SK-N-SH treated with all-trans-retinoic acid at 6 μM for 48 hours (cell line): ENCODE results near the gene LTBP1.

Experiments
- ATAC-seq: fragments of 200-7000 bp; cut with Tn5 transposase; 3 replicates; pipeline ENCODE4 v1.9.1; 2020; ENCODE audit warnings: mild to moderate bottlenecking, moderate library complexity
- ARNTL ChIP-seq: fragments of 450-650 bp; formaldehyde crosslinking; IDR thresholded peaks from 2 replicates; pipeline ENCODE4 v1.5.0; 2020; ENCODE audit warnings: low read depth, mild to moderate bottlenecking, moderate library complexity, borderline replicate concordance
- CSDC2 ChIP-seq: fragments of 250-450 bp; sonication (Bioruptor Pico); IDR thresholded peaks from 2 replicates; pipeline ENCODE4 v1.5.0; 2020; ENCODE audit warnings: mild to moderate bottlenecking, moderate library complexity
- ESRRG ChIP-seq: fragments of 250-450 bp; sonication (Bioruptor Pico); IDR thresholded peaks from 2 replicates; pipeline ENCODE4 v1.6.1; 2021; ENCODE audit warnings: mild to moderate bottlenecking
- GLIS3 ChIP-seq: fragments of 250-450 bp; sonication (Bioruptor Pico); IDR thresholded peaks from 2 replicates; pipeline ENCODE4 v1.5.0; 2020; ENCODE audit warnings: mild to moderate bottlenecking, moderate library complexity
- ISL1 ChIP-seq: fragments of 250-450 bp; sonication (Bioruptor Pico); IDR thresholded peaks from 2 replicates; pipeline ENCODE4 v2.1.2; 2022; ENCODE audit warnings: mild to moderate bottlenecking, moderate library complexity
- OSR1 ChIP-seq: fragments of 250-450 bp; sonication (Bioruptor Pico); IDR thresholded peaks from 2 replicates; pipeline ENCODE4 v1.8.0; 2022; ENCODE audit warnings: moderate library complexity, mild to moderate bottlenecking, inconsistent platforms
- PPARA ChIP-seq: fragments of 250-450 bp; sonication (Bioruptor Pico); IDR thresholded peaks from 2 replicates; pipeline ENCODE4 v1.5.0; 2020; ENCODE audit warnings: mild to moderate bottlenecking, borderline replicate concordance
- TCF4 ChIP-seq: fragments of 250-450 bp; sonication (Bioruptor Pico); IDR thresholded peaks from 2 replicates; pipeline ENCODE4 v1.8.0; 2021; ENCODE audit warnings: mild to moderate bottlenecking, moderate library complexity, borderline replicate concordance
- TOX ChIP-seq: fragments of 250-450 bp; sonication (Bioruptor Pico); IDR thresholded peaks from 2 replicates; pipeline ENCODE4 v1.8.0; 2021; ENCODE audit warnings: mild to moderate bottlenecking, moderate library complexity, borderline replicate concordance
- ZFP3 ChIP-seq: fragments of 250-450 bp; sonication (Bioruptor Pico); IDR thresholded peaks from 2 replicates; pipeline ENCODE4 v1.5.0; 2020; ENCODE audit warnings: mild to moderate bottlenecking, moderate library complexity
- ZFP30 ChIP-seq: fragments of 450-650 bp; formaldehyde crosslinking; IDR thresholded peaks from 2 replicates; pipeline ENCODE4 v1.5.0; 2022; ENCODE audit warnings: mild to moderate bottlenecking, moderate library complexity
- ZNF70 ChIP-seq: fragments of 450-650 bp; formaldehyde crosslinking; IDR thresholded peaks from 2 replicates; pipeline ENCODE4 v1.5.0; 2020; ENCODE audit warnings: mild to moderate bottlenecking, moderate library complexity
- ZNF8 ChIP-seq: fragments of 450-650 bp; formaldehyde crosslinking; IDR thresholded peaks from 2 replicates; pipeline ENCODE4 v1.5.0; 2020; ENCODE audit warnings: mild to moderate bottlenecking, moderate library complexity
- TF ChIP-seq, protein P1 (sequence below): fragments of 250-450 bp; sonication (Bioruptor Pico); IDR thresholded peaks from 2 replicates; pipeline ENCODE4 v1.5.1; 2021; ENCODE audit warnings: mild to moderate bottlenecking, moderate library complexity
- TF ChIP-seq, protein P2 (sequence below): fragments of 250-450 bp; sonication (Bioruptor Pico); IDR thresholded peaks from 2 replicates; pipeline ENCODE4 v1.8.0; 2021; ENCODE audit warnings: low read depth, mild to moderate bottlenecking, moderate library complexity, borderline replicate concordance
- TF ChIP-seq, protein P3 (sequence below): fragments of 250-450 bp; sonication (Bioruptor Pico); IDR thresholded peaks from 2 replicates; pipeline ENCODE4 v1.5.1; 2020; ENCODE audit warnings: low read depth, mild to moderate bottlenecking, moderate library complexity
- TF ChIP-seq, protein P4 (sequence below): fragments of 250-450 bp; sonication (Bioruptor Pico); IDR thresholded peaks from 2 replicates; pipeline ENCODE4 v1.8.0; 2020; ENCODE audit warnings: mild to moderate bottlenecking, moderate library complexity, borderline replicate concordance
- TF ChIP-seq, protein P5 (sequence below): fragments of 250-450 bp; sonication (Bioruptor Pico); IDR thresholded peaks from 2 replicates; pipeline ENCODE4 v1.5.0; 2020; ENCODE audit warnings: mild to moderate bottlenecking, moderate library complexity

The LTBP1 gene, protein sequence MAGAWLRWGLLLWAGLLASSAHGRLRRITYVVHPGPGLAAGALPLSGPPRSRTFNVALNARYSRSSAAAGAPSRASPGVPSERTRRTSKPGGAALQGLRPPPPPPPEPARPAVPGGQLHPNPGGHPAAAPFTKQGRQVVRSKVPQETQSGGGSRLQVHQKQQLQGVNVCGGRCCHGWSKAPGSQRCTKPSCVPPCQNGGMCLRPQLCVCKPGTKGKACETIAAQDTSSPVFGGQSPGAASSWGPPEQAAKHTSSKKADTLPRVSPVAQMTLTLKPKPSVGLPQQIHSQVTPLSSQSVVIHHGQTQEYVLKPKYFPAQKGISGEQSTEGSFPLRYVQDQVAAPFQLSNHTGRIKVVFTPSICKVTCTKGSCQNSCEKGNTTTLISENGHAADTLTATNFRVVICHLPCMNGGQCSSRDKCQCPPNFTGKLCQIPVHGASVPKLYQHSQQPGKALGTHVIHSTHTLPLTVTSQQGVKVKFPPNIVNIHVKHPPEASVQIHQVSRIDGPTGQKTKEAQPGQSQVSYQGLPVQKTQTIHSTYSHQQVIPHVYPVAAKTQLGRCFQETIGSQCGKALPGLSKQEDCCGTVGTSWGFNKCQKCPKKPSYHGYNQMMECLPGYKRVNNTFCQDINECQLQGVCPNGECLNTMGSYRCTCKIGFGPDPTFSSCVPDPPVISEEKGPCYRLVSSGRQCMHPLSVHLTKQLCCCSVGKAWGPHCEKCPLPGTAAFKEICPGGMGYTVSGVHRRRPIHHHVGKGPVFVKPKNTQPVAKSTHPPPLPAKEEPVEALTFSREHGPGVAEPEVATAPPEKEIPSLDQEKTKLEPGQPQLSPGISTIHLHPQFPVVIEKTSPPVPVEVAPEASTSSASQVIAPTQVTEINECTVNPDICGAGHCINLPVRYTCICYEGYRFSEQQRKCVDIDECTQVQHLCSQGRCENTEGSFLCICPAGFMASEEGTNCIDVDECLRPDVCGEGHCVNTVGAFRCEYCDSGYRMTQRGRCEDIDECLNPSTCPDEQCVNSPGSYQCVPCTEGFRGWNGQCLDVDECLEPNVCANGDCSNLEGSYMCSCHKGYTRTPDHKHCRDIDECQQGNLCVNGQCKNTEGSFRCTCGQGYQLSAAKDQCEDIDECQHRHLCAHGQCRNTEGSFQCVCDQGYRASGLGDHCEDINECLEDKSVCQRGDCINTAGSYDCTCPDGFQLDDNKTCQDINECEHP (N-terminal part only)

DNA sequence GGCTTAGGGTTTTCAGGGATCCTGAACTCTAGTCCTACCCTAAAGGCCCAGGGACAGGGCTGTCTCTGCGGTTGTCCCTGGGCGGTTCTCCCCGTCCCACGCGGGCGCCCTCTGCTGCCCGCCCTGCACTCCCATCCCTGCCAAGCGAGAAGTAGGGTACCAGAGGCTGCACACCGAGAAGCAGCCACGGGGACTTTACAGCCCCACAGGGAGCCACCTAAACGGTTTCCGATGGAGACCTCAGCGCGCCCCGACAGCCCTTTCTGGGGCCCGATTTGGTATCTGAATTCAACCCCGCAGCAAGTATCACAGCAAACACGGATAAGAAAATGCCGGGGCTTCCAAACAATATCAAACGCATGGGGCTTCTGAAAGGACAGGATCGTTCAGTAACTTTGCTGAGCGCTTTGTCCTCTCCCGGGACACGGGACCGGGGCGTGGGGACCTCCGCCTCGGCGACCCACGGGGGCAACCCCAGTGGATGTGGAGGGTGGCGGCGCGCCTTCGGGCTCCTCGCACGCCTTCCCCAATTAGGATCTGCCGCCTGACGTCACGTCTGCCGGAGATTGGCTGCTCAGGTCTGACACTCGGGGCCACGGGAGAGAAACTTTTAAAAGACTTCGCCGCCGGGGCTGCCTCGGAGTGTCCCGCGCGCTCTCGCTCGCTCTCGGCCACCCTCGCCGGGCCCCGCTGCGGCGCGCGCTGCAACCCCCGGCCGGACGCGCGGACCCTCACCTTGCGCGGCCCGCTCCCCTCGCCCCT lies at the start of gene LTBP1:
TSS of gene LTBP1 (plus strand) at position 640 of the 762 bp plus-strand sequence. CDS start 372 bp downstream, outside the sequence.
- ATAC-seq, result peak; percentile 93

DNA sequence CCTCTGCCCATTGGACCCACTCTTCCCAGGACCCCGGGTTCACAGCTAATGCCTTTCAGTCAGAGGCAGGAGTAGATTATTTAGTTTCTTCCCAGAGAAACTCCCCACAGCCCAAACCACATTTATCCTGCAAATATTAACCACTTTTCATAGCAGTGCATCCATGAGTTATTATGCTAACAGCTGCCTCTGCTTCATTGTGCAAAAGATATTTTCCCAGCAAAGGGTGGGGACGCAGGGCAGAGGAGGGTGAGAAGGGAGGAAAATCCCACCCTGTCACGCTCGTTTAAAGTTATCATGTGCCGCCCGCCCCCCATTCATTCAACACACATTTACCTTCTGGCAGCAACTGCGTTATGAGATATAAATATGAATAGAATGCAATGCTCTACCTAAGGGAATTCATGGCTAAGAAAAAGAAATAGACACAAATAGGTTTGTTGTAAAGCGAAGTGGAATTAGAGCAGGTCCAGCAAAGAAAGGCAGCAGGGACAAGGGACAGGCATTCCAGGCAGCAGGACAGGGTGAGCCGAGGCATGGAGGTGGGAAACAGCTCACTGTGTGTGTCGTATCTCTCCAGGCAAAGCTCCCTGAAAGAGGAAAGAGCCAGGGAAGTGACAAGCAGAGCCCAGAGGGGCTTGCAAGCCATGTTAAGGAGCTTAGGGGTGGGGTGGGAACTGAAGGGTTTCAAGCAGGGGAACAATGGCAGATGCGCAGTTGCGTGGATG lies 46.3 kb upstream of the LTBP1 start:
- peak; percentile 52 for ATAC-seq
- TF ChIP-seq, protein P1, sequence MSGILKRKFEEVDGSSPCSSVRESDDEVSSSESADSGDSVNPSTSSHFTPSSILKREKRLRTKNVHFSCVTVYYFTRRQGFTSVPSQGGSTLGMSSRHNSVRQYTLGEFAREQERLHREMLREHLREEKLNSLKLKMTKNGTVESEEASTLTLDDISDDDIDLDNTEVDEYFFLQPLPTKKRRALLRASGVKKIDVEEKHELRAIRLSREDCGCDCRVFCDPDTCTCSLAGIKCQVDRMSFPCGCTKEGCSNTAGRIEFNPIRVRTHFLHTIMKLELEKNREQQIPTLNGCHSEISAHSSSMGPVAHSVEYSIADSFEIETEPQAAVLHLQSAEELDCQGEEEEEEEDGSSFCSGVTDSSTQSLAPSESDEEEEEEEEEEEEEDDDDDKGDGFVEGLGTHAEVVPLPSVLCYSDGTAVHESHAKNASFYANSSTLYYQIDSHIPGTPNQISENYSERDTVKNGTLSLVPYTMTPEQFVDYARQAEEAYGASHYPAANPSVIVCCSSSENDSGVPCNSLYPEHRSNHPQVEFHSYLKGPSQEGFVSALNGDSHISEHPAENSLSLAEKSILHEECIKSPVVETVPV (CRISPR knock-in tag), result no peak
- TF ChIP-seq, protein P2, sequence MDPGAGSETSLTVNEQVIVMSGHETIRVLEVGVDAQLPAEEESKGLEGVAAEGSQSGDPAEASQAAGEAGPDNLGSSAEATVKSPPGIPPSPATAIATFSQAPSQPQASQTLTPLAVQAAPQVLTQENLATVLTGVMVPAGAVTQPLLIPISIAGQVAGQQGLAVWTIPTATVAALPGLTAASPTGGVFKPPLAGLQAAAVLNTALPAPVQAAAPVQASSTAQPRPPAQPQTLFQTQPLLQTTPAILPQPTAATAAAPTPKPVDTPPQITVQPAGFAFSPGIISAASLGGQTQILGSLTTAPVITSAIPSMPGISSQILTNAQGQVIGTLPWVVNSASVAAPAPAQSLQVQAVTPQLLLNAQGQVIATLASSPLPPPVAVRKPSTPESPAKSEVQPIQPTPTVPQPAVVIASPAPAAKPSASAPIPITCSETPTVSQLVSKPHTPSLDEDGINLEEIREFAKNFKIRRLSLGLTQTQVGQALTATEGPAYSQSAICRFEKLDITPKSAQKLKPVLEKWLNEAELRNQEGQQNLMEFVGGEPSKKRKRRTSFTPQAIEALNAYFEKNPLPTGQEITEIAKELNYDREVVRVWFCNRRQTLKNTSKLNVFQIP (CRISPR knock-in tag), result no peak
- TF ChIP-seq PPARA (CRISPR knock-in tag), result no peak
- TF ChIP-seq OSR1 (CRISPR knock-in tag), result no peak
- TF ChIP-seq, protein P3, sequence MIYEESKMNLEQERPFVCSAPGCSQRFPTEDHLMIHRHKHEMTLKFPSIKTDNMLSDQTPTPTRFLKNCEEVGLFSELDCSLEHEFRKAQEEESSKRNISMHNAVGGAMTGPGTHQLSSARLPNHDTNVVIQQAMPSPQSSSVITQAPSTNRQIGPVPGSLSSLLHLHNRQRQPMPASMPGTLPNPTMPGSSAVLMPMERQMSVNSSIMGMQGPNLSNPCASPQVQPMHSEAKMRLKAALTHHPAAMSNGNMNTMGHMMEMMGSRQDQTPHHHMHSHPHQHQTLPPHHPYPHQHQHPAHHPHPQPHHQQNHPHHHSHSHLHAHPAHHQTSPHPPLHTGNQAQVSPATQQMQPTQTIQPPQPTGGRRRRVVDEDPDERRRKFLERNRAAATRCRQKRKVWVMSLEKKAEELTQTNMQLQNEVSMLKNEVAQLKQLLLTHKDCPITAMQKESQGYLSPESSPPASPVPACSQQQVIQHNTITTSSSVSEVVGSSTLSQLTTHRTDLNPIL (CRISPR knock-in tag), result no peak
- no peak for TF ChIP-seq GLIS3 (CRISPR knock-in tag)
- no peak for TF ChIP-seq TCF4 (CRISPR knock-in tag)
- TF ChIP-seq, protein P4, sequence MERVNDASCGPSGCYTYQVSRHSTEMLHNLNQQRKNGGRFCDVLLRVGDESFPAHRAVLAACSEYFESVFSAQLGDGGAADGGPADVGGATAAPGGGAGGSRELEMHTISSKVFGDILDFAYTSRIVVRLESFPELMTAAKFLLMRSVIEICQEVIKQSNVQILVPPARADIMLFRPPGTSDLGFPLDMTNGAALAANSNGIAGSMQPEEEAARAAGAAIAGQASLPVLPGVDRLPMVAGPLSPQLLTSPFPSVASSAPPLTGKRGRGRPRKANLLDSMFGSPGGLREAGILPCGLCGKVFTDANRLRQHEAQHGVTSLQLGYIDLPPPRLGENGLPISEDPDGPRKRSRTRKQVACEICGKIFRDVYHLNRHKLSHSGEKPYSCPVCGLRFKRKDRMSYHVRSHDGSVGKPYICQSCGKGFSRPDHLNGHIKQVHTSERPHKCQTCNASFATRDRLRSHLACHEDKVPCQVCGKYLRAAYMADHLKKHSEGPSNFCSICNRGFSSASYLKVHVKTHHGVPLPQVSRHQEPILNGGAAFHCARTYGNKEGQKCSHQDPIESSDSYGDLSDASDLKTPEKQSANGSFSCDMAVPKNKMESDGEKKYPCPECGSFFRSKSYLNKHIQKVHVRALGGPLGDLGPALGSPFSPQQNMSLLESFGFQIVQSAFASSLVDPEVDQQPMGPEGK (CRISPR knock-in tag), result no peak
- TF ChIP-seq ZFP30 (CRISPR knock-in tag), result no peak
- TF ChIP-seq ZNF8 (CRISPR knock-in tag), result no peak
- TF ChIP-seq ARNTL (CRISPR knock-in tag), result no peak
- TF ChIP-seq ZNF70 (CRISPR knock-in tag), result no peak
- no peak for TF ChIP-seq ZFP3 (CRISPR knock-in tag)
- TF ChIP-seq TOX (CRISPR knock-in tag), result no peak

More for the DNA sequence above, at the start of gene LTBP1:
- TF ChIP-seq ESRRG (CRISPR knock-in tag), result no peak
- TF ChIP-seq ISL1, result 0 out of 2 replicates have a peak, but pooled peaks have one; percentile 7
- TF ChIP-seq, protein P5, sequence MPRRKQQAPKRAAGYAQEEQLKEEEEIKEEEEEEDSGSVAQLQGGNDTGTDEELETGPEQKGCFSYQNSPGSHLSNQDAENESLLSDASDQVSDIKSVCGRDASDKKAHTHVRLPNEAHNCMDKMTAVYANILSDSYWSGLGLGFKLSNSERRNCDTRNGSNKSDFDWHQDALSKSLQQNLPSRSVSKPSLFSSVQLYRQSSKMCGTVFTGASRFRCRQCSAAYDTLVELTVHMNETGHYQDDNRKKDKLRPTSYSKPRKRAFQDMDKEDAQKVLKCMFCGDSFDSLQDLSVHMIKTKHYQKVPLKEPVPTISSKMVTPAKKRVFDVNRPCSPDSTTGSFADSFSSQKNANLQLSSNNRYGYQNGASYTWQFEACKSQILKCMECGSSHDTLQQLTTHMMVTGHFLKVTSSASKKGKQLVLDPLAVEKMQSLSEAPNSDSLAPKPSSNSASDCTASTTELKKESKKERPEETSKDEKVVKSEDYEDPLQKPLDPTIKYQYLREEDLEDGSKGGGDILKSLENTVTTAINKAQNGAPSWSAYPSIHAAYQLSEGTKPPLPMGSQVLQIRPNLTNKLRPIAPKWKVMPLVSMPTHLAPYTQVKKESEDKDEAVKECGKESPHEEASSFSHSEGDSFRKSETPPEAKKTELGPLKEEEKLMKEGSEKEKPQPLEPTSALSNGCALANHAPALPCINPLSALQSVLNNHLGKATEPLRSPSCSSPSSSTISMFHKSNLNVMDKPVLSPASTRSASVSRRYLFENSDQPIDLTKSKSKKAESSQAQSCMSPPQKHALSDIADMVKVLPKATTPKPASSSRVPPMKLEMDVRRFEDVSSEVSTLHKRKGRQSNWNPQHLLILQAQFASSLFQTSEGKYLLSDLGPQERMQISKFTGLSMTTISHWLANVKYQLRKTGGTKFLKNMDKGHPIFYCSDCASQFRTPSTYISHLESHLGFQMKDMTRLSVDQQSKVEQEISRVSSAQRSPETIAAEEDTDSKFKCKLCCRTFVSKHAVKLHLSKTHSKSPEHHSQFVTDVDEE (CRISPR knock-in tag), result peak; percentile 32; the same call in 1 of the 2 replicates
- 0 out of 2 replicates have a peak, but pooled peaks have one; percentile 15 for TF ChIP-seq CSDC2 (CRISPR knock-in tag)
- TF ChIP-seq ZNF8 (CRISPR knock-in tag), result no peak
- peak; percentile 80; the same call in 1 of the 2 replicates for TF ChIP-seq ZFP3 (CRISPR knock-in tag)
